Left lobe of liver (tissue), 2 donors: ENCODE data around the gene DHRSX. TPM values are rescaled to one million over a fixed set of nuclear protein-coding genes. Genes with fewer than 3 reads are reported as not detected.
"Not testable (repeated sequence)": the region's sequence is repeated elsewhere in the genome, so short reads cannot be mapped to it uniquely, and the experiment has no call there.

ENCODE experiments used
- ATAC-seq: fragments of 200-7000 bp; cut with Tn5 transposase; one replicate; pipeline ENCODE4 v1.9.1; 2020; ENCODE audit warnings: mild to moderate bottlenecking, moderate library complexity
- DNase-seq: peaks from one replicate; pipeline ENCODE4 v3.0.0-alpha.2; 2020; ENCODE audit warnings: low spot score
- total RNA-seq: library from RNA; stranded (reverse); gene quantifications from one replicate; pipeline ENCODE4 v1.2.1, GENCODE V29; 2021
- donor health status: DM: no; HTN: no; CAD: no; lungs with moderate emphysema.
- donor health status: DM: no; HTN: yes; CAD: no.

DHRSX gene
- total RNA-seq, 1 donor from 2014 or later, result 23.0 TPM

- DNase-seq (no peak), ATAC-seq (peak; percentile 30)
These were observed 228.4 kb downstream of the DHRSX start for GRCh38 chrX:2272337-2272736.

- DNase-seq, ATAC-seq: not testable (repeated sequence)
These were observed 229.2 kb downstream of the DHRSX start for GRCh38 chrX:2271595-2271994.

- ATAC-seq, result not testable (repeated sequence)
These were observed 230.0 kb downstream of the DHRSX start for GRCh38 chrX:2270783-2271182.

GRCh38 chrX:2267890-2268289, 232.9 kb downstream of the DHRSX start:
- DNase-seq (no peak), ATAC-seq (no peak)

More at GRCh38 chrX:2270783-2271182, 230.0 kb downstream of the DHRSX start:
- DNase-seq, result not testable (repeated sequence)

- DNase-seq (no peak), ATAC-seq (no peak)
These were observed 234.1 kb downstream of the DHRSX start for GRCh38 chrX:2266445-2267349.

- not testable (repeated sequence) for DNase-seq, ATAC-seq
These were observed 234.9 kb downstream of the DHRSX start for GRCh38 chrX:2265658-2266444.

- ATAC-seq (peak; percentile 37), DNase-seq (no peak)
These were observed 236.4 kb downstream of the DHRSX start for GRCh38 chrX:2264179-2265030.

GRCh38 chrX:2263203-2263602, 237.6 kb downstream of the DHRSX start:
- ATAC-seq (no peak), DNase-seq (no peak)

GRCh38 chrX:2262668-2263055, 238.1 kb downstream of the DHRSX start:
- ATAC-seq (no peak), DNase-seq (no peak)

- DNase-seq (no peak), ATAC-seq (no peak)
These were observed 238.7 kb downstream of the DHRSX start for GRCh38 chrX:2261831-2262667.

GRCh38 chrX:2252331-2253065, 248.3 kb downstream of the DHRSX start:
- DNase-seq, result no peak
- ATAC-seq, result no peak

- no peak for ATAC-seq
These were observed 249.6 kb downstream of the DHRSX start for GRCh38 chrX:2251211-2251610.

GRCh38 chrX:2243913-2244460, 256.8 kb downstream of the DHRSX start:
- no peak for ATAC-seq
- no peak for DNase-seq

More at GRCh38 chrX:2251211-2251610, 249.6 kb downstream of the DHRSX start:
- no peak for DNase-seq

- DNase-seq (no peak), ATAC-seq (no peak)
These were observed 257.8 kb downstream of the DHRSX start for GRCh38 chrX:2242980-2243379.

GRCh38 chrX:2242326-2242725, 258.4 kb downstream of the DHRSX start:
- ATAC-seq, result no peak
- no peak for DNase-seq

- not testable (repeated sequence) for ATAC-seq, DNase-seq
These were observed 259.3 kb downstream of the DHRSX start for GRCh38 chrX:2241496-2241895.

GRCh38 chrX:2240761-2241160, 260.0 kb downstream of the DHRSX start:
- ATAC-seq, DNase-seq: not testable (repeated sequence)

GRCh38 chrX:2237976-2238375, 262.8 kb downstream of the DHRSX start:
- DNase-seq (no peak), ATAC-seq (no peak)
